Measurements from ENCODE around the gene FRS3.

- TF ChIP-seq POLR2A (IDR thresholded peaks at IDR 0.05; ENCODE audit: low read length) = peak; percentile 93
- TF ChIP-seq GATA1 (IDR thresholded peaks at IDR 0.05; ENCODE audit: low read depth, low read length) = no peak
These were observed 7.7 kb upstream of the FRS3 start, which contains the start of gene TOMM6 for GRCh38 chr6:41787219-41787917.
